OCI-LY1 (cell line): ENCODE data around the gene NOX5.

Source experiments
- H2AFZ ChIP-seq: fragments of 200-600 bp; sonication (generic), shearing (Covaris generic); 2 replicates; pipeline ENCODE4 v1.6.0; 2014; ENCODE audit warnings: antibody characterized with exemption, mild to moderate bottlenecking, low read length
- H3F3A ChIP-seq: fragments of 200-600 bp; sonication (generic), shearing (Covaris generic); 2 replicates; pipeline ENCODE4 v1.6.0; 2014; ENCODE audit warnings: mild to moderate bottlenecking, antibody characterized with exemption, low read length, moderate library complexity; ENCODE audit not compliant: insufficient read depth
- H3K27ac ChIP-seq: fragments of 200-600 bp; sonication (generic); 2 replicates; pipeline ENCODE4 v1.5.1; 2014; ENCODE audit warnings: low read length, mixed run types, mild to moderate bottlenecking, low read depth; ENCODE audit not compliant: poor library complexity, severe bottlenecking
- H3K27me3 ChIP-seq: fragments of 200-600 bp; sonication (generic); 2 replicates; pipeline ENCODE4 v1.6.0; 2014; ENCODE audit warnings: antibody characterized with exemption, mild to moderate bottlenecking, low read length, moderate library complexity; ENCODE audit not compliant: insufficient read depth
- H3K36me3 ChIP-seq: fragments of 200-600 bp; sonication (generic); 2 replicates; pipeline ENCODE4 v1.6.1; 2014; ENCODE audit warnings: mild to moderate bottlenecking, antibody characterized with exemption, low read length, moderate library complexity, mixed read lengths; ENCODE audit not compliant: insufficient read depth
- H3K4me1 ChIP-seq: fragments of 200-600 bp; sonication (generic); 2 replicates; pipeline ENCODE4 v1.5.1; 2014; ENCODE audit warnings: mild to moderate bottlenecking, low read length, moderate library complexity; ENCODE audit not compliant: insufficient read depth, severe bottlenecking
- H3K4me2 ChIP-seq: fragments of 200-600 bp; sonication (generic), shearing (Covaris generic); 2 replicates; pipeline ENCODE4 v1.6.1; 2014; ENCODE audit warnings: low read length
- H3K4me3 ChIP-seq: fragments of 200-600 bp; sonication (generic); 2 replicates; pipeline ENCODE4 v1.5.1; 2014; ENCODE audit warnings: low read length, low read depth, mild to moderate bottlenecking, mixed read lengths; ENCODE audit not compliant: poor library complexity, severe bottlenecking
- H3K79me2 ChIP-seq: fragments of 200-600 bp; shearing (Covaris generic); 2 replicates; pipeline ENCODE4 v1.6.1; 2016; ENCODE audit warnings: mixed run types, low read length, mixed read lengths; ENCODE audit not compliant: insufficient read depth
- H3K9ac ChIP-seq: fragments of 200-600 bp; sonication (generic), shearing (Covaris generic); 2 replicates; pipeline ENCODE4 v1.6.1; 2014; ENCODE audit warnings: mild to moderate bottlenecking, low read length, mixed read lengths
- H3K9me2 ChIP-seq: fragments of 200-600 bp; sonication (generic), shearing (Covaris generic); 2 replicates; pipeline ENCODE4 v1.6.1; 2014; ENCODE audit warnings: low read depth, mild to moderate bottlenecking, low read length, mixed read lengths
- H3K9me3 ChIP-seq: fragments of 200-600 bp; shearing (Covaris generic); 2 replicates; pipeline ENCODE4 v1.6.1; 2014; ENCODE audit warnings: low read length, mixed read lengths
- H4K20me1 ChIP-seq: fragments of 200-600 bp; sonication (generic), shearing (Covaris generic); 2 replicates; pipeline ENCODE4 v1.6.0; 2016; ENCODE audit warnings: mild to moderate bottlenecking, low read length; ENCODE audit not compliant: insufficient read depth
- CTCF ChIP-seq: fragments of 200-600 bp; sonication (generic), shearing (Covaris generic); IDR thresholded peaks from 2 replicates; pipeline ENCODE4 v1.5.1; 2017; ENCODE audit warnings: mild to moderate bottlenecking, antibody characterized with exemption, low read length, moderate library complexity, mixed read lengths
- EZH2 ChIP-seq: fragments of 200-600 bp; sonication (generic), shearing (Covaris generic); IDR thresholded peaks from 2 replicates; pipeline ENCODE4 v1.8.0; 2017; ENCODE audit warnings: borderline replicate concordance, mixed run types, mild to moderate bottlenecking, antibody characterized with exemption, low read length, moderate library complexity, mixed read lengths

Gene NOX5

DNA sequence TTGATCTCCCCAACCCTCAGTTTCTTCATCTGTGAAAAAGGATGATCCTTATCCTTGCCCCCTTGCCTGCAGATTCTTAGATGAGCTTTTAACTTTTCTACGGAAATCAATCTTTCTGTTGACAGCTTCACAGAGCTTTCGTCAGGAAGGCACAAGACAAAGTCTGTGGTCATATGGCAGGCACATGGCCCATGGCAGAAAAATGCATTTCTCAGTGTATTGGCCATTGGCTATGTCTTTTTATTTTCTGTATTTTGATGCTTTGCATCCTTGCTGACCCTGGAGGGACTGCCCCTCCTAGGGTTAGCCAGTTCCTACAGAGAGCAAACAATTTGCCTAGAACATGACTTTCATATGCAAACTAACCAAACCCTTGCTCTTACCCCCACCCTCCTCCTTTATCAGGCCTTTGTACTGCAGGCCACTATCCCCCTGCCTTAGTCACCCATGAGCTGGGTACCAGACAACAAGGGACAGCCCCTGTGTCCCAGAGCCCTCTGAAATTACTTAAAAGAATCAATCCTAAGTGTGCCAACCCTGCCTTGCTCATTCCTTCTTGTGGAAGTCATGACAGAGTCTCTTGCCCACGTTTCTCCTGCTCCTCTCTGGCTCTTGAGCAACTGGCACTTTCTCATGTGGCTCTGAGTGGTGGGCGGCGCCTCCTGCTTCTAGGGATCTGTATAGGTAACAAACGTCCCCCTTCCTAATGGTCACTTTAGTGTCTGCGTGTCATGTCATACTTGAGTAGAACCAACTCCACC lies 24.1 kb upstream of the NOX5 start:
- Histone ChIP-seq H3K4me1 (no peaks in the 10 kb centered on the region), H3K9me3 (no peaks in the 10 kb centered on the region), H3K9me2 (no peaks in the 10 kb centered on the region), H3F3A (no peaks in the 10 kb centered on the region), H2AFZ (no peak overlapping the region), H3K79me2 (no peaks in the 10 kb centered on the region), H3K9ac (no peak overlapping the region), H3K4me3 (no peak overlapping the region), H3K36me3 (no peaks in the 10 kb centered on the region), H3K4me2 (no peak overlapping the region), H3K27ac (no peak overlapping the region), H3K27me3 (peaks cover 4% of the 10 kb centered on the region; the same call in 1 of the 2 replicates), H4K20me1 (no peaks in the 10 kb centered on the region)
- no peak for TF ChIP-seq EZH2

GRCh38 chr15:68990992-68991500 lies 23.4 kb upstream of the NOX5 start:
- TF ChIP-seq EZH2 (no peak), CTCF (no peak)
- no peaks in the 10 kb centered on the region for H3K36me3 ChIP-seq
- no peak overlapping the region for H3K9ac ChIP-seq
- H3K79me2 ChIP-seq, result no peaks in the 10 kb centered on the region
- no peak overlapping the region for H3K27ac ChIP-seq
- no peak overlapping the region for H3K4me3 ChIP-seq
- H3K9me3 ChIP-seq, result no peaks in the 10 kb centered on the region
- H3K4me2 ChIP-seq, result no peak overlapping the region
- peaks cover under 1% of the 10 kb centered on the region; the same call in 1 of the 2 replicates for H3K27me3 ChIP-seq
- H3F3A ChIP-seq, result no peaks in the 10 kb centered on the region
- H2AFZ ChIP-seq, result no peak overlapping the region
- no peaks in the 10 kb centered on the region for H4K20me1 ChIP-seq
- no peaks in the 10 kb centered on the region for H3K9me2 ChIP-seq
- no peaks in the 10 kb centered on the region for H3K4me1 ChIP-seq

GRCh38 chr15:68991723-68992122 lies 22.8 kb upstream of the NOX5 start:
- H3K79me2 ChIP-seq, result no peaks in the 10 kb centered on the region
- H3K27me3 ChIP-seq, result no peaks in the 10 kb centered on the region
- no peak overlapping the region for H3K4me2 ChIP-seq
- TF ChIP-seq CTCF (no peak), EZH2 (no peak)
- no peaks in the 10 kb centered on the region for H3K36me3 ChIP-seq
- H3K9ac ChIP-seq, result no peak overlapping the region
- H3K9me3 ChIP-seq, result no peaks in the 10 kb centered on the region
- H3K9me2 ChIP-seq, result no peaks in the 10 kb centered on the region
- H2AFZ ChIP-seq, result no peak overlapping the region
- no peak overlapping the region for H3K27ac ChIP-seq
- no peaks in the 10 kb centered on the region for H3F3A ChIP-seq
- H3K4me1 ChIP-seq, result no peaks in the 10 kb centered on the region
- no peak overlapping the region for H3K4me3 ChIP-seq
- H4K20me1 ChIP-seq, result no peaks in the 10 kb centered on the region

DNA sequence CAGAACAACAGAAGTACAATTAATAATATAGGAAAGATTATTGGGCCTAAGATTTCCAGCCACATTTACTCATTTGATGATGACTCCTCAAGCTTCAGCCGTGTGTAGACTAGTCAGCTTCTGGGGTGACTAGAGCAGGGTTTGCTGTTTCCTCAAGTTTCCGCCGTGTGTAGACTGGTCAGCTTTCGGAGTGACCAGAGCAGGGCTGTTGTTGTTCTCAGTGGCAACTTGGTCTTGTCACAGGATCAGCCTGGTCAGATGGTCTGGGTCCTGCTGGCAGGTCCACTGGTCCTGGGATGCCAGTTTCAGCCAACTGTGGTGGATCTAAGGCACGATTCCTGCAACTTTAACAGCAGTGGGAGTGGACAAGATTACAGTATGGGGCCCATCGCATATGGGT lies 21.8 kb upstream of the NOX5 start:
- TF ChIP-seq CTCF (no peak), EZH2 (no peak)
- no peaks in the 10 kb centered on the region for H3K36me3 ChIP-seq
- H3F3A ChIP-seq, result no peaks in the 10 kb centered on the region
- H2AFZ ChIP-seq, result no peak overlapping the region
- H4K20me1 ChIP-seq, result no peaks in the 10 kb centered on the region
- no peaks in the 10 kb centered on the region for H3K4me1 ChIP-seq
- H3K27ac ChIP-seq, result no peak overlapping the region
- H3K9ac ChIP-seq, result no peak overlapping the region
- no peaks in the 10 kb centered on the region for H3K9me2 ChIP-seq
- H3K9me3 ChIP-seq, result no peaks in the 10 kb centered on the region
- H3K4me3 ChIP-seq, result no peak overlapping the region
- no peaks in the 10 kb centered on the region for H3K79me2 ChIP-seq
- no peaks in the 10 kb centered on the region for H3K27me3 ChIP-seq
- no peak overlapping the region for H3K4me2 ChIP-seq
